Measurements from ENCODE around the gene AGPAT3.

Gene AGPAT3

DNA sequence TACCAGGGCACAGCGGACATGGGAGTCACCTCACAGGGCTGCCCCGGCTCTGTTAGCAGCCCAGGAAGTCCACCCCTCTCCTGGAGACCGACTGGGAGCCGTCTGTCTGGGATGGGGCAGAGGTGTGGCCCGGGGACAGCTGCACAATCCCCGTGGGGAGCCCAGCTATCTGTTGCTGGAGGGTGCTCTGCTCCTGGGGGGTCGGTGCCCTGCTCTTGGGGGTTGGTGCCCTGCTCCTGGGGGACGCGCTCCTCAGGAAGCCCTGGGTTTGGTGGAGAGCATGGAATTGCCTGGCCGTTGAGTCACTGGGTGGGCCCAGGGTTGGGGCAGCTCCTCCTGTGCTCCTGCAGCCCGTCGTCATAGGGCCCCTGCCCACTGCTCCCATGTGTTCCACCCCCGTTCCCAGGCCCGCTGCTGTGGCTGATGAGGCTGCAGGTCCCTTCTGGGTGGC lies 39.3 kb downstream of the AGPAT3 start:
- H3K4me3 ChIP-seq (ENCODE audit: low read length) = no peak overlapping the region
- peaks cover 17% of the 10 kb centered on the region for H3K79me2 ChIP-seq (ENCODE audit: control insufficient read depth, low read length)

DNA sequence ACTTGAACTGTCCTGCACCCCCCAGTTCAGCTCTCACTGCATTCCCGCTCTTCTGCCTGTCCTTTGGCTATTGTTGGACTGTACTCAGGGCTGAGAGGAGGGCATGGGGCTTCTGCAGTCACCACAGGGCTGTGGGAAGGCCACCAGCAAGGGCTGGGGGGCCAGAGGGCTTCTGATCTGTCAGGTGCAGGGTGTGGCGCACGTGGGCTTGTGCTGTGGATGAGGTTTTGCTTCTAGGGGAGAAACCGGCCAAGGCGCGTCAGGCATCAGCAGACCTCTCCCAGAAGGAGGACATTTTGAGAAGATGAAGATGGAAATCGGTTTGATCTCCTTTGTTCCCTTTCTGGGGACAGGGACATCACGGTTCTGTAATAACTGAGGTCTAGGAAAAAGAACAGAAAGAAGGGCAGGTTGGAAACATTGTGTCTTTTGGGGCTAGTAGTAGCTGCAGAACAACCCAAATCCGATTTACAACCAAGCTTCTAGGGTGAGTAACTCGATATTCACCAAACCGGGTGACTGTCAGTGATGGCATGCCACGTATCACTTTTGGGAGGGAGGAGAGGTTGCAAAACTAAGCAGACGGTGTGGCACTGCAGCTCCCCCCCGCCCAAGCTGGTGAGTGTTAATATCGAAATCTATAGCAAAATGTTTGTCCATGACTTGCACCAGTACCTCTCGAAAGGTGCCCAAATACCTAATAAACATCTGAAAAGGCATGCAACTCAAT lies 40.9 kb downstream of the AGPAT3 start:
- H3K9me3 ChIP-seq (ENCODE audit: control insufficient read depth, insufficient read depth, low read length) = no peaks in the 10 kb centered on the region
- no peak for TF ChIP-seq EZH2phosphoT487 (IDR thresholded peaks at IDR 0.05; ENCODE audit: borderline replicate concordance, low read length)
- TF ChIP-seq, protein P1, sequence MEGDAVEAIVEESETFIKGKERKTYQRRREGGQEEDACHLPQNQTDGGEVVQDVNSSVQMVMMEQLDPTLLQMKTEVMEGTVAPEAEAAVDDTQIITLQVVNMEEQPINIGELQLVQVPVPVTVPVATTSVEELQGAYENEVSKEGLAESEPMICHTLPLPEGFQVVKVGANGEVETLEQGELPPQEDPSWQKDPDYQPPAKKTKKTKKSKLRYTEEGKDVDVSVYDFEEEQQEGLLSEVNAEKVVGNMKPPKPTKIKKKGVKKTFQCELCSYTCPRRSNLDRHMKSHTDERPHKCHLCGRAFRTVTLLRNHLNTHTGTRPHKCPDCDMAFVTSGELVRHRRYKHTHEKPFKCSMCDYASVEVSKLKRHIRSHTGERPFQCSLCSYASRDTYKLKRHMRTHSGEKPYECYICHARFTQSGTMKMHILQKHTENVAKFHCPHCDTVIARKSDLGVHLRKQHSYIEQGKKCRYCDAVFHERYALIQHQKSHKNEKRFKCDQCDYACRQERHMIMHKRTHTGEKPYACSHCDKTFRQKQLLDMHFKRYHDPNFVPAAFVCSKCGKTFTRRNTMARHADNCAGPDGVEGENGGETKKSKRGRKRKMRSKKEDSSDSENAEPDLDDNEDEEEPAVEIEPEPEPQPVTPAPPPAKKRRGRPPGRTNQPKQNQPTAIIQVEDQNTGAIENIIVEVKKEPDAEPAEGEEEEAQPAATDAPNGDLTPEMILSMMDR (IDR thresholded peaks at IDR 0.05; ENCODE audit: low read depth, low read length, poor library complexity, severe bottlenecking) = no peak
- no peaks in the 10 kb centered on the region for H4K20me1 ChIP-seq (ENCODE audit: control insufficient read depth, insufficient read depth, low read depth, low read length)
- no peaks in the 10 kb centered on the region for H3K36me3 ChIP-seq (ENCODE audit: control insufficient read depth, low read length)
- no peaks in the 10 kb centered on the region for H3F3A ChIP-seq (ENCODE audit: control insufficient read depth, insufficient read depth)
- no peaks in the 10 kb centered on the region for H3K4me1 ChIP-seq (ENCODE audit: control insufficient read depth, low read length)
- no peak overlapping the region for H3K4me2 ChIP-seq (ENCODE audit: low read length)
- no peaks in the 10 kb centered on the region for H3K27me3 ChIP-seq (ENCODE audit: control insufficient read depth, low read length)
- no peaks in the 10 kb centered on the region for H3K9me2 ChIP-seq (replicated peaks; ENCODE audit: control insufficient read depth, low read length)
- H3K79me2 ChIP-seq (ENCODE audit: control insufficient read depth, low read length) = 0 out of 2 replicates have a peak, but pooled peaks cover 11% of the 10 kb centered on the region
- H3K27ac ChIP-seq (ENCODE audit: low read depth, low read length) = no peak overlapping the region
- H3K4me3 ChIP-seq (ENCODE audit: low read length) = no peak overlapping the region

More for the DNA sequence above, 39.3 kb downstream of the AGPAT3 start:
- no peaks in the 10 kb centered on the region for H3K9me3 ChIP-seq (ENCODE audit: control insufficient read depth, insufficient read depth, low read length)
- no peaks in the 10 kb centered on the region for H3K9me2 ChIP-seq (replicated peaks; ENCODE audit: control insufficient read depth, low read length)
- no peak overlapping the region for H3K4me2 ChIP-seq (ENCODE audit: low read length)
- H3K27me3 ChIP-seq (ENCODE audit: control insufficient read depth, low read length) = no peaks in the 10 kb centered on the region
- H3F3A ChIP-seq (ENCODE audit: control insufficient read depth, insufficient read depth) = no peaks in the 10 kb centered on the region
- TF ChIP-seq, protein P1 (IDR thresholded peaks at IDR 0.05; ENCODE audit: low read depth, low read length, poor library complexity, severe bottlenecking) = no peak
- no peak for TF ChIP-seq EZH2phosphoT487 (IDR thresholded peaks at IDR 0.05; ENCODE audit: borderline replicate concordance, low read length)
- H4K20me1 ChIP-seq (ENCODE audit: control insufficient read depth, insufficient read depth, low read depth, low read length) = no peaks in the 10 kb centered on the region
- H3K36me3 ChIP-seq (ENCODE audit: control insufficient read depth, low read length) = no peaks in the 10 kb centered on the region
- H3K27ac ChIP-seq (ENCODE audit: low read depth, low read length) = no peak overlapping the region
- H3K4me1 ChIP-seq (ENCODE audit: control insufficient read depth, low read length) = no peaks in the 10 kb centered on the region

DNA sequence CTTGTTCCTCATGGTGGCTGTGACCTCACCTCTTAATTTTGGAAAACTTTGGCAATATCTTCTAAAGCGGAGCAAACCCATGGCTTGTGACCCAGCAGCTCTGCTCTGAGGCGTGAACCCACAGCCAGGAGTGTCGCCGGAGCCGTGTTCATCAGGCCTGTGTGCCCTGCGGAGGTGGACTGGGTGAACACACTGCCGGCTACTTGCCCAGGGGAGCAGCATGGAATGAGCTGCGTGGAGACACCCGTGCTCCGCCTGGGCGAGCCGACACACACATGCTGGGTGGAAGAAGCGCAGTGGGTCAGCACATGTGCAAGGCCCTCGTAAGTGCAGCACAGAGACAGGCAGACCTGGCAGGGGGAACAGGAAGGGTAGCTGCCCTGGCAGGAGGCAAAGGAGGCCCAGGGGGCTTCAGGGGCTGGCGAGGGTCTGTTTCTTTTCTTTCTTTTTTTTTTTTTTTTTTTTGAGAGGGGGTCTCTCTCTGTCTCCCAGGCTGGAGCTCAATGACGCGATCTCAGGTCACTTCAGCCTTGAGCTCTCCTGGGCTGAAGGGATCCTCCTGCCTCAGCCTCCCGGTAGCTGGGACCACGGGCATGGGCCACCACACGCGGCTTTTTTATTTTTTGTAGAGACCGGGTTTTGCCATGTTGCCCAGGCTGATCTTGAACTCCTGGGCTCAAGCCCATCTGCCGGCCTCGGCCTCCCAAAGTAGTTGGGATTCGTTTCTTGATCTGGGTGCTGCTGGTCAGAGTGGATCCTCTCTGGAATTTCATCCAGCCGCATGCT lies 41.8 kb downstream of the AGPAT3 start:
- no peaks in the 10 kb centered on the region; the same call in 1 of the 2 replicates for H3K9me3 ChIP-seq (ENCODE audit: control insufficient read depth, insufficient read depth, low read length)
- no peaks in the 10 kb centered on the region for H4K20me1 ChIP-seq (ENCODE audit: control insufficient read depth, insufficient read depth, low read depth, low read length)
- no peaks in the 10 kb centered on the region for H3K36me3 ChIP-seq (ENCODE audit: control insufficient read depth, low read length)
- no peak overlapping the region for H3K27ac ChIP-seq (ENCODE audit: low read depth, low read length)
- peaks cover 15% of the 10 kb centered on the region; the same call in 1 of the 2 replicates for H3K79me2 ChIP-seq (ENCODE audit: control insufficient read depth, low read length)
- no peaks in the 10 kb centered on the region for H3K27me3 ChIP-seq (ENCODE audit: control insufficient read depth, low read length)
- no peak overlapping the region for H3K4me3 ChIP-seq (ENCODE audit: low read length)
- no peaks in the 10 kb centered on the region for H3K4me1 ChIP-seq (ENCODE audit: control insufficient read depth, low read length)
- no peak for TF ChIP-seq EZH2phosphoT487 (IDR thresholded peaks at IDR 0.05; ENCODE audit: borderline replicate concordance, low read length)
- TF ChIP-seq, protein P1 (IDR thresholded peaks at IDR 0.05; ENCODE audit: low read depth, low read length, poor library complexity, severe bottlenecking) = no peak
- no peak overlapping the region for H3K4me2 ChIP-seq (ENCODE audit: low read length)
- H3K9me2 ChIP-seq (replicated peaks; ENCODE audit: control insufficient read depth, low read length) = no peaks in the 10 kb centered on the region
- no peaks in the 10 kb centered on the region for H3F3A ChIP-seq (ENCODE audit: control insufficient read depth, insufficient read depth)
